ENCODE results near the gene MPP3. TPM values are rescaled to one million over a fixed set of nuclear protein-coding genes. Genes with fewer than 3 reads are reported as not detected.
A peak's percentile ranks its signal among the peaks of the same experiment; 100 is the strongest.

The MPP3 gene
- total RNA-seq, 1 donor from 2014 or later, result 30.2 TPM

GRCh38 chr17:43778337-43779144 lies 54.4 kb downstream of the MPP3 start, which contains the start of gene DUSP3:
Gene DUSP3 (minus strand): TSS chr17:43778977. CDS start chr17:43778924, 53 bp downstream.
- intact Hi-C loops (cut with DNase I), result no loop called here

GRCh38 chr17:43774304-43775250 lies 58.4 kb downstream of the MPP3 start:
- no peak overlapping the region for H3K27ac ChIP-seq
- no peak for TF ChIP-seq POLR2AphosphoS5 (IDR thresholded peaks at IDR 0.05; ENCODE audit: insufficient read depth in 1 of 2, low read depth in 1 of 2)
- TF ChIP-seq POLR2A (IDR thresholded peaks at IDR 0.05), result no peak
- TF ChIP-seq CTCF (IDR thresholded peaks at IDR 0.05), result no peak

More at GRCh38 chr17:43778337-43779144, 54.4 kb downstream of the MPP3 start, which contains the start of gene DUSP3:
- H3K4me1 ChIP-seq, result peaks cover 34% of the 10 kb centered on the region
- peaks cover 0 to 16% of the 10 kb centered on the region in 2 donors for H3K36me3 ChIP-seq
- peak within 1 kb of the TSS; percentile 90 to 96 for H3K4me3 ChIP-seq
- H3K27me3 ChIP-seq, result no peaks in the 10 kb centered on the region
- TF ChIP-seq POLR2AphosphoS5 (IDR thresholded peaks at IDR 0.05; ENCODE audit: insufficient read depth in 1 of 2, low read depth in 1 of 2), result peak; percentile 85 to 94
- no peak for TF ChIP-seq CTCF (IDR thresholded peaks at IDR 0.05)
- peak; percentile 52 to 96 for TF ChIP-seq POLR2A (IDR thresholded peaks at IDR 0.05)
- H3K27ac ChIP-seq, result peak within 1 kb of the TSS; percentile 99
- peak in 1 of 2 donors; percentile 96 for DNase-seq (ENCODE audit: extremely low spot score in 2 of 2)
- no peaks in the 10 kb centered on the region for H3K9me3 ChIP-seq

GRCh38 chr17:43772877-43773648 lies 59.9 kb downstream of the MPP3 start:
- peaks cover 24% of the 10 kb centered on the region for H3K4me1 ChIP-seq
- H3K9me3 ChIP-seq, result no peaks in the 10 kb centered on the region
- H3K27me3 ChIP-seq, result no peaks in the 10 kb centered on the region
- peaks cover 0 to 56% of the 10 kb centered on the region in 2 donors for H3K36me3 ChIP-seq
- TF ChIP-seq POLR2A (IDR thresholded peaks at IDR 0.05), result no peak
- no peak for TF ChIP-seq POLR2AphosphoS5 (IDR thresholded peaks at IDR 0.05; ENCODE audit: insufficient read depth in 1 of 2, low read depth in 1 of 2)
- no peak for TF ChIP-seq CTCF (IDR thresholded peaks at IDR 0.05)
- no peak overlapping the region for H3K27ac ChIP-seq
- DNase-seq (ENCODE audit: extremely low spot score in 2 of 2), result peak in 1 of 2 donors; percentile 74
- intact Hi-C loops (cut with DNase I), result no loop called here
- H3K4me3 ChIP-seq, result no peak overlapping the region

More at GRCh38 chr17:43774304-43775250, 58.4 kb downstream of the MPP3 start:
- intact Hi-C loops (cut with DNase I), result no loop called here
- DNase-seq (ENCODE audit: extremely low spot score in 2 of 2), result peak in 1 of 2 donors; percentile 82
- H3K9me3 ChIP-seq, result no peaks in the 10 kb centered on the region
- H3K36me3 ChIP-seq, result peaks cover 0 to 49% of the 10 kb centered on the region in 2 donors
- no peak overlapping the region for H3K4me3 ChIP-seq
- peaks cover 29% of the 10 kb centered on the region for H3K4me1 ChIP-seq
- no peaks in the 10 kb centered on the region for H3K27me3 ChIP-seq

- TF ChIP-seq CTCF (IDR thresholded peaks at IDR 0.05) (no peak), POLR2AphosphoS5 (IDR thresholded peaks at IDR 0.05; ENCODE audit: insufficient read depth in 1 of 2, low read depth in 1 of 2) (no peak)
- Histone ChIP-seq H3K4me3 (no peak overlapping the region), H3K4me1 (peaks cover 8% of the 10 kb centered on the region), H3K36me3 (peaks cover 0 to 56% of the 10 kb centered on the region in 2 donors), H3K9me3 (no peaks in the 10 kb centered on the region), H3K27ac (no peak overlapping the region), H3K27me3 (no peaks in the 10 kb centered on the region)
- no peak for DNase-seq (ENCODE audit: extremely low spot score in 2 of 2)
- intact Hi-C loops (cut with DNase I), result no loop called here
Measured at GRCh38 chr17:43771463-43771862, 61.5 kb downstream of the MPP3 start.
